NCI-H1436 treated with DMSO at 0.1 percent for 48 hours (cell line): ENCODE results near the gene RASGRP3.

Experiments used
- DNase-seq: peaks from one replicate; lab custom pipeline; 2025; lab: John Stamatoyannopoulos, UW

Gene RASGRP3

GRCh38 chr2:33583194-33583938, 106.9 kb downstream of the RASGRP3 start:
- no peak for DNase-seq

- DNase-seq: no peak
These were observed 110.3 kb downstream of the RASGRP3 start for GRCh38 chr2:33586766-33587165.

GRCh38 chr2:33588232-33588631, 111.8 kb downstream of the RASGRP3 start:
- no peak for DNase-seq

- DNase-seq: no peak
These were observed 113.0 kb downstream of the RASGRP3 start for GRCh38 chr2:33589444-33589843.

GRCh38 chr2:33595385-33595784, 118.9 kb downstream of the RASGRP3 start:
- DNase-seq: no peak

GRCh38 chr2:33597026-33597425, 120.6 kb downstream of the RASGRP3 start:
- no peak for DNase-seq

GRCh38 chr2:33598561-33599174, 122.2 kb downstream of the RASGRP3 start:
- DNase-seq: no peak

- DNase-seq: peak; percentile 87
These were observed 122.9 kb downstream of the RASGRP3 start, which contains the start of gene FAM98A for GRCh38 chr2:33599175-33599942. TSS of gene FAM98A (minus strand) at chr2:33599299. CDS start at chr2:33599221, 78 bp downstream.

GRCh38 chr2:33599943-33600192, 123.4 kb downstream of the RASGRP3 start:
- DNase-seq: no peak

GRCh38 chr2:33602201-33602830, 125.9 kb downstream of the RASGRP3 start:
- no peak for DNase-seq

GRCh38 chr2:33603416-33603815, 127.0 kb downstream of the RASGRP3 start:
- DNase-seq: no peak

- no peak for DNase-seq
These were observed 128.6 kb downstream of the RASGRP3 start for GRCh38 chr2:33605056-33605455.

- DNase-seq: no peak
These were observed 129.7 kb downstream of the RASGRP3 start for GRCh38 chr2:33606100-33606499.

- DNase-seq: no peak
These were observed 130.2 kb downstream of the RASGRP3 start for GRCh38 chr2:33606622-33607021.

- no peak for DNase-seq
These were observed 130.8 kb downstream of the RASGRP3 start for GRCh38 chr2:33607251-33607721.

GRCh38 chr2:33607905-33608304, 131.5 kb downstream of the RASGRP3 start:
- DNase-seq: no peak

- DNase-seq: no peak
These were observed 137.7 kb downstream of the RASGRP3 start for GRCh38 chr2:33614190-33614589.
